BJ (cell line): ENCODE data around the gene TH. TPM values are rescaled to one million over a fixed set of nuclear protein-coding genes. Genes with fewer than 3 reads are reported as not detected.

ENCODE experiments used
- CTCF ChIA-PET: fragments of 350-600 bp; formaldehyde crosslinking; extraction: SDS; loops from one replicate; lab custom pipeline; 2021; ENCODE audit warnings: antibody characterized with exemption, inconsistent platforms; lab: Yijun Ruan, JAX
- POLR2A ChIA-PET: fragments of 300-600 bp; sonication (Branson Sonifier 250); formaldehyde crosslinking; extraction: SDS; loops from one replicate; lab custom pipeline; 2021; ENCODE audit warnings: antibody characterized with exemption; lab: Charles Lee
- DNase-seq: peaks from one replicate; pipeline ENCODE4 v3.0.0-alpha.2; 2011; ENCODE audit warnings: low read depth
- H3K27me3 ChIP-seq: 2 replicates; pipeline ENCODE4 v1.6.0; 2011; ENCODE audit warnings: low read length; ENCODE audit not compliant: control insufficient read depth, insufficient read depth
- H3K36me3 ChIP-seq: 2 replicates; pipeline ENCODE4 v1.5.1; 2011; ENCODE audit warnings: low read length; ENCODE audit not compliant: control insufficient read depth, insufficient read depth
- H3K4me3 ChIP-seq: 2 replicates; pipeline ENCODE4 v1.5.1; 2011; ENCODE audit warnings: low read depth, mild to moderate bottlenecking, control low read depth, low read length
- CTCF ChIP-seq: IDR thresholded peaks from 2 replicates; pipeline ENCODE4 v1.5.1; 2011; ENCODE audit warnings: low read depth, mild to moderate bottlenecking, control low read depth, inconsistent platforms, low read length, moderate library complexity; ENCODE audit not compliant: insufficient read depth
- polyA plus RNA-seq: library from polyadenylated mRNA; depleted of rRNA; stranded (reverse); fragments of >200 nt; gene quantifications from 2 replicates; pipeline ENCODE4 v1.2.3, GENCODE V29; 2011

The TH gene
- polyA plus RNA-seq, 1 experiment, result not detected

GRCh38 chr11:2136209-2136951, 35.2 kb downstream of the TH start:
- DNase-seq, result no peak
- Histone ChIP-seq H3K4me3 (peak overlapping the region; percentile 58), H3K27me3 (peaks cover 14% of the 10 kb centered on the region), H3K36me3 (peaks cover 12% of the 10 kb centered on the region)
- POLR2A ChIA-PET, result interaction anchor here (0.5 to 1.3 kb wide), 3 partner anchors 17 to 40 kb away, joined by 5 to 11 read pairs (median 6); no protein-coding TSS in a partner anchor
- TF ChIP-seq CTCF, result no peak
- CTCF ChIA-PET, result interaction anchor here (0.6 to 5.7 kb wide), 8 partner anchors 14 to 257 kb away, joined by 3 to 28 read pairs (median 4); no protein-coding TSS in a partner anchor

- no peak for TF ChIP-seq CTCF
- H3K36me3 ChIP-seq, result peaks cover 13% of the 10 kb centered on the region
- ChIA-PET CTCF (interaction anchor here (0.6 to 5.7 kb wide), 5 partner anchors 13 to 257 kb away, joined by 3 to 28 read pairs (median 5); no protein-coding TSS in a partner anchor), POLR2A (no interaction called here)
- no peak for DNase-seq
- peak overlapping the region; percentile 58 for H3K4me3 ChIP-seq
- peaks cover 10% of the 10 kb centered on the region for H3K27me3 ChIP-seq
Observed at GRCh38 chr11:2135648-2136201, 35.9 kb downstream of the TH start.

- H3K4me3 ChIP-seq, result no peak overlapping the region
- no peak for TF ChIP-seq CTCF
- peaks cover 9% of the 10 kb centered on the region for H3K27me3 ChIP-seq
- ChIA-PET POLR2A (no interaction called here), CTCF (interaction anchor here (5.7 kb wide), 1 partner anchor 16 kb away, joined by 28 read pairs; no protein-coding TSS in a partner anchor)
- peaks cover 13% of the 10 kb centered on the region for H3K36me3 ChIP-seq
- DNase-seq, result no peak
Observed at GRCh38 chr11:2135018-2135569, 36.5 kb downstream of the TH start.

GRCh38 chr11:2134022-2135010, 37.3 kb downstream of the TH start:
- POLR2A ChIA-PET, result no interaction called here
- peaks cover 13% of the 10 kb centered on the region for H3K36me3 ChIP-seq
- H3K4me3 ChIP-seq, result no peak overlapping the region
- DNase-seq, result no peak
- CTCF ChIA-PET, result interaction anchor here (1.1 to 5.7 kb wide), 3 partner anchors 12 to 17 kb away, joined by 3 to 28 read pairs (median 4); no protein-coding TSS in a partner anchor
- no peak for TF ChIP-seq CTCF
- H3K27me3 ChIP-seq, result peaks cover 7% of the 10 kb centered on the region
